Mammary epithelial cell (primary cell): Measurements from ENCODE around the gene PLEKHM3.

Source experiments
- EZH2 ChIP-seq: IDR thresholded peaks from 2 replicates; pipeline ENCODE4 v1.6.1; 2012; ENCODE audit warnings: low read length, inconsistent platforms, borderline replicate concordance
- TF ChIP-seq, protein P1 (sequence below), 2 donors: IDR thresholded peaks in 1 of 2; conservative IDR thresholded peaks in 1 of 2; 2 replicates each; pipeline ENCODE4 v1.5.1; 2011 to 2012; ENCODE audit warnings: inconsistent platforms in 2 of 2, low read length in 2 of 2, mild to moderate bottlenecking in 2 of 2, control low read depth in 1 of 2, low read depth in 1 of 2; ENCODE audit not compliant: insufficient read depth in 1 of 2; ENCODE audit errors: extremely low read depth in 1 of 2

DNA sequence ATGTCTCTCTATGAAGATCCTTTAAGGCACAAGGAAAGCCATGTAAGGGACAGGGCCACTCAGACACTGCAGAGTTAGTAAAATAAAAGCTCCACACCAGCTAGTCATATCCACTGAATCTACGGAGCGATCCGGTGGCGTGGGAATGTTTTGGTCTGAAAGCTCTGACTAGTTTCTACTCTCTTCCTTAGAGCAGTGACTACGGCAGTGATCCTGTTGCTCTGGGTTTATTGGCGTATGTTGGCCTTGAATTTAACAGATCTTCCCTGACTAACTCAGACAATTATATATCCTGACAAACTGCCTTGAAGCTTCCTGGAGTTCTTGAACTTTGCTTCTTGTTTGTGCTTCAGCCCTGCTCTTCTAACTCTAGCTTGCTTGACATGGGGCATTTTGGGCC lies 140.3 kb downstream of the PLEKHM3 start:
- TF ChIP-seq, protein P1, sequence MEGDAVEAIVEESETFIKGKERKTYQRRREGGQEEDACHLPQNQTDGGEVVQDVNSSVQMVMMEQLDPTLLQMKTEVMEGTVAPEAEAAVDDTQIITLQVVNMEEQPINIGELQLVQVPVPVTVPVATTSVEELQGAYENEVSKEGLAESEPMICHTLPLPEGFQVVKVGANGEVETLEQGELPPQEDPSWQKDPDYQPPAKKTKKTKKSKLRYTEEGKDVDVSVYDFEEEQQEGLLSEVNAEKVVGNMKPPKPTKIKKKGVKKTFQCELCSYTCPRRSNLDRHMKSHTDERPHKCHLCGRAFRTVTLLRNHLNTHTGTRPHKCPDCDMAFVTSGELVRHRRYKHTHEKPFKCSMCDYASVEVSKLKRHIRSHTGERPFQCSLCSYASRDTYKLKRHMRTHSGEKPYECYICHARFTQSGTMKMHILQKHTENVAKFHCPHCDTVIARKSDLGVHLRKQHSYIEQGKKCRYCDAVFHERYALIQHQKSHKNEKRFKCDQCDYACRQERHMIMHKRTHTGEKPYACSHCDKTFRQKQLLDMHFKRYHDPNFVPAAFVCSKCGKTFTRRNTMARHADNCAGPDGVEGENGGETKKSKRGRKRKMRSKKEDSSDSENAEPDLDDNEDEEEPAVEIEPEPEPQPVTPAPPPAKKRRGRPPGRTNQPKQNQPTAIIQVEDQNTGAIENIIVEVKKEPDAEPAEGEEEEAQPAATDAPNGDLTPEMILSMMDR (conservative IDR thresholded peaks at IDR 0.05 in 1 of 2, IDR thresholded peaks at IDR 0.05 in 1 of 2; ENCODE audit: extremely low read depth in 1 of 2, insufficient read depth in 1 of 2, low read depth in 1 of 2, low read length in 2 of 2): no peak
- TF ChIP-seq EZH2: no peak
